ENCODE results near the gene SASH1.

DNA sequence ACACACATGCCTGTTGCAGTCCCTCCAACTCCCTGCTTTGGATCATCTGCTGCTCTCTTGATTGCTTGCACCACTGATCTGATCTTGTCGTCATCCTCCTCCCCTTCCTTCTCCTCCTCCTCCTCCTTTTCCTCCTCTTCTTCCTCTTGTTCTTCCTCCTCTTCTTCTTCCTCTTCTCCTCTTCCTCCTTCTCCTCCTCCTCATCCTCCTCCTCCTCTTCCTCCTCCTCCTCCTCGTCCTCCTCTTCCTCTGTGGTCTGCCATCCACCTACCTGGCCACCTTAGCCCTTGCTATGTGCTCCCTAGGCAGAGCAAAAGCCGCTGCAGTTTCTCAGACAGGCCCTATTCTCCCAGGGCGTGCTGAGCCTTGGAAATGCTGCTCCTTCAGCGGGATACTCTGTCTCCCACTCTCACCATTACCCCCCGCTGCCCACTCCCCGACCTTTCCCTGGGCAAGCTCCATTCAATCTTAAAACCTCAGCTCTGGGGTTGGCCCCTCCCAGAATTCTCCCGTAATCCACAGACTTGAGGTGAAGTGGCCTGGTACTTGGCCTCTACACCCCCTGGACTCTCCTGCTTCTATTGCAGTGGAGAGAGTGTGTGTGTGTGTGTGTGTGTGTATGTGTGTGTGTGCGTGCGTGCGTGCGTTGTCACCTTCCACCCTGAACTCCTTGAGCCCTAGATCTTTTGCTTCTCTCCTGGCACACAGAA lies 105.0 kb downstream of the SASH1 start:
- TF ChIP-seq FOSL1 (IDR thresholded peaks at IDR 0.05; ENCODE audit: low read depth) (no peak), CTCF (IDR thresholded peaks at IDR 0.05 in 2 of 3, conservative IDR thresholded peaks at IDR 0.05 in 1 of 3; ENCODE audit: borderline replicate concordance in 1 of 3, insufficient read depth in 1 of 3, low read depth in 2 of 3, low read length in 2 of 3) (no peak), POLR2A (IDR thresholded peaks at IDR 0.05; ENCODE audit: borderline replicate concordance, extremely low read depth, insufficient read depth, insufficient read length) (no peak), TCF7L2 (IDR thresholded peaks at IDR 0.05; ENCODE audit: borderline replicate concordance, extremely low read depth, insufficient read depth, insufficient read length) (no peak), REST (IDR thresholded peaks at IDR 0.05; ENCODE audit: low read depth) (no peak), SIN3A (IDR thresholded peaks at IDR 0.05; ENCODE audit: low read depth) (no peak), ZNF274 (IDR thresholded peaks at IDR 0.05; ENCODE audit: low read depth, low read length) (no peak)
- TF ChIP-seq, protein P1, sequence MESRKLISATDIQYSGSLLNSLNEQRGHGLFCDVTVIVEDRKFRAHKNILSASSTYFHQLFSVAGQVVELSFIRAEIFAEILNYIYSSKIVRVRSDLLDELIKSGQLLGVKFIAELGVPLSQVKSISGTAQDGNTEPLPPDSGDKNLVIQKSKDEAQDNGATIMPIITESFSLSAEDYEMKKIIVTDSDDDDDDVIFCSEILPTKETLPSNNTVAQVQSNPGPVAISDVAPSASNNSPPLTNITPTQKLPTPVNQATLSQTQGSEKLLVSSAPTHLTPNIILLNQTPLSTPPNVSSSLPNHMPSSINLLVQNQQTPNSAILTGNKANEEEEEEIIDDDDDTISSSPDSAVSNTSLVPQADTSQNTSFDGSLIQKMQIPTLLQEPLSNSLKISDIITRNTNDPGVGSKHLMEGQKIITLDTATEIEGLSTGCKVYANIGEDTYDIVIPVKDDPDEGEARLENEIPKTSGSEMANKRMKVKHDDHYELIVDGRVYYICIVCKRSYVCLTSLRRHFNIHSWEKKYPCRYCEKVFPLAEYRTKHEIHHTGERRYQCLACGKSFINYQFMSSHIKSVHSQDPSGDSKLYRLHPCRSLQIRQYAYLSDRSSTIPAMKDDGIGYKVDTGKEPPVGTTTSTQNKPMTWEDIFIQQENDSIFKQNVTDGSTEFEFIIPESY (IDR thresholded peaks at IDR 0.05; ENCODE audit: extremely low read depth, insufficient replicate concordance, low read length): no peak
